ENCODE data around the gene IL22RA2. TPM values are rescaled to one million over a fixed set of nuclear protein-coding genes. Genes with fewer than 3 reads are reported as not detected.

Gene IL22RA2
- total RNA-seq, 2 donors from 2014 or later = not detected

DNA sequence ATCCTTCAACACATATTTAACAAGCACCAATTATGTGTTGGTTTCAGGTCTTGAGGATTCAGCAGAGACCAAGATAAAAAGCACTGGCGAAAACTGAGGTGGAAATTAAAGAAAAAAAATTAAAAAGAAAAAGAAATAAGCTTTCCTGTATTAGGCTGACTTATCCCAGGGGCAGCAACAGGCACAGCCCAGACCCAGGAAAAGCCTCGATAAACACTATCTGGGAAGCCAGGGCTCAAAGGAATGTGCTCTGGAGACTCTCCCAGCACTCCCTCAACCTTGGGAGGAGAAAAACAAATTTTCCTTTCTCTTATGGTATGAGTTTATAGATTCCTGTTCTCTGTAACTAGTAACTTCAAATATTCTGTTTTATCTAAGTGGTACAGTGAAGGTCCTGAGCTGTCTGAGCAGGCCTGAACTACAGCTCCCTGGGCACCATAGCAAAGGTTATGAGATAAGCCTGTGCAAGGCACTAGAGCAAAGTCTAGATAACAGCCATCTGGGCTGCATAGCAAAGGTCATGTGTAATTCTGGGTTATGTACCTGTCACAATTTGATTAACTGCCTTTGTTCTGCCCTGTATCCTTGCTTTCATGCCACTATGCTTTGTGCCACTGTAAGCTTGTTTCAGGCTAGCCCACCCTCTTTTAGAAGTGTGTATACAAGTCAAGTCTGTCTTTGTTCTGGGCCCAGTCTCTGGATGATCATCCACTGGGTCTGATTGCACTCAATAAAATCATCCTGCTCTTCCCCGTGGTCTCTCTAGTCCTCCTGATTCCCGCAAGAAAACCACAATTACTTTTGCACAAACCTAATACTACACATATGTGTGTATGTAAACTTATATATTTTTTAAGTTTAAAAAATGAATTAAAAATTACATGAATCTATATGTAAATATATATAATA, 54.0 kb downstream of the IL22RA2 start:
- Histone ChIP-seq H3K4me3 (no peak overlapping the region), H3K4me1 (replicated peaks) (no peaks in the 10 kb centered on the region), H3K36me3 (no peaks in the 10 kb centered on the region), H3K27me3 (replicated peaks; ENCODE audit: insufficient read depth) (no peaks in the 10 kb centered on the region), H3K9me3 (no peaks in the 10 kb centered on the region), H3K27ac (no peak overlapping the region)
- intact Hi-C loops (cut with DNase I) = no loop called here
- TF ChIP-seq, protein P1, sequence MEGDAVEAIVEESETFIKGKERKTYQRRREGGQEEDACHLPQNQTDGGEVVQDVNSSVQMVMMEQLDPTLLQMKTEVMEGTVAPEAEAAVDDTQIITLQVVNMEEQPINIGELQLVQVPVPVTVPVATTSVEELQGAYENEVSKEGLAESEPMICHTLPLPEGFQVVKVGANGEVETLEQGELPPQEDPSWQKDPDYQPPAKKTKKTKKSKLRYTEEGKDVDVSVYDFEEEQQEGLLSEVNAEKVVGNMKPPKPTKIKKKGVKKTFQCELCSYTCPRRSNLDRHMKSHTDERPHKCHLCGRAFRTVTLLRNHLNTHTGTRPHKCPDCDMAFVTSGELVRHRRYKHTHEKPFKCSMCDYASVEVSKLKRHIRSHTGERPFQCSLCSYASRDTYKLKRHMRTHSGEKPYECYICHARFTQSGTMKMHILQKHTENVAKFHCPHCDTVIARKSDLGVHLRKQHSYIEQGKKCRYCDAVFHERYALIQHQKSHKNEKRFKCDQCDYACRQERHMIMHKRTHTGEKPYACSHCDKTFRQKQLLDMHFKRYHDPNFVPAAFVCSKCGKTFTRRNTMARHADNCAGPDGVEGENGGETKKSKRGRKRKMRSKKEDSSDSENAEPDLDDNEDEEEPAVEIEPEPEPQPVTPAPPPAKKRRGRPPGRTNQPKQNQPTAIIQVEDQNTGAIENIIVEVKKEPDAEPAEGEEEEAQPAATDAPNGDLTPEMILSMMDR (IDR thresholded peaks at IDR 0.05) = no peak
- TF ChIP-seq POLR2A (IDR thresholded peaks at IDR 0.05) = no peak
- no peak for TF ChIP-seq POLR2AphosphoS5 (IDR thresholded peaks at IDR 0.05)
- no peak for DNase-seq (ENCODE audit: low spot score)
- WGBS = 73% methylated on average over 4 of the region's 4 CpGs

DNA sequence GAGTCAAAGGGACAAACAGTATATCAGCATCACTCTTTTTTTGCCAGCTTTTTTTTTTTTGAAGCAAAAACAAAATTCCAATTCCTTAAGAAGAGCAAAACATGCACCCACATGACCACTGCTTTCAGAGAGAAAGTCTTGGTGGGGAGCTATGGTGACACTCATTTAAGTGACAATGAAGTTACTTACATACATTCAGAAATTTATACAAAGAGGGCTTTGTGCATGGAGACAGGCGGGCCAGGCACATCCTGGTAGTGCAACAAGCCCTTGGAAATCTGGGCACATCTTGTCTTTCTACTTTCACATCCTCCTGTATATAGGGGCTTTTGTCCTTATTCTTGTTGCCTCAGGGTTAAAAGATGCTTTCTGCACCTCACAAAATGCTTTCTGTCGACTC, 55.9 kb downstream of the IL22RA2 start:
- intact Hi-C loops (cut with DNase I) = no loop called here
- Histone ChIP-seq H3K36me3 (no peaks in the 10 kb centered on the region), H3K4me1 (replicated peaks) (no peaks in the 10 kb centered on the region), H3K27ac (no peak overlapping the region), H3K27me3 (replicated peaks; ENCODE audit: insufficient read depth) (no peaks in the 10 kb centered on the region), H3K4me3 (no peak overlapping the region), H3K9me3 (no peaks in the 10 kb centered on the region)
- WGBS = 67% methylated on average over 2 of the region's 2 CpGs
- no peak for DNase-seq (ENCODE audit: low spot score)
- TF ChIP-seq, protein P1 (IDR thresholded peaks at IDR 0.05) = no peak
- TF ChIP-seq POLR2A (IDR thresholded peaks at IDR 0.05) (no peak), POLR2AphosphoS5 (IDR thresholded peaks at IDR 0.05) (no peak)

DNA sequence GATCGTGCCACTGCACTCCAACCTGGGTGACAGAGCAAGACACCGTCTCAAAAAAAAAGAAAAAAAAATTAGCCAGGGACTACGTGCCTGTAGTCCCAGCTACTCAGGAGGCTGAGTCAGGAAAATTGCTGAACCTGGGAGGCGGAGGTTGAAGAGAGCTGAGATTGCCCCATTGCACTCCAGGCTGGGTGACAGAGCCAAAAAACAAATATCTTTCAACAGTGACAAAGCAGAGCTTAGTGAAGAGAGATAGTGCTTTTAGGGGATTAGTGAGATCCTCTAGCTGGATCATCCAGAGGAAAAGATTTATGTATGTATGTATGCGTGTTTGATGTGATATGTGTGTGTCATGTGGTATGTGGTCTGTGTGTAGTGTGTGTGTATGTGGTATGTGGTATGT, 56.6 kb downstream of the IL22RA2 start:
- intact Hi-C loops (cut with DNase I) = no loop called here
- Histone ChIP-seq H3K27ac (no peak overlapping the region), H3K4me1 (replicated peaks) (no peaks in the 10 kb centered on the region), H3K36me3 (no peaks in the 10 kb centered on the region), H3K27me3 (replicated peaks; ENCODE audit: insufficient read depth) (no peaks in the 10 kb centered on the region), H3K9me3 (no peaks in the 10 kb centered on the region), H3K4me3 (no peak overlapping the region)
- no peak for DNase-seq (ENCODE audit: low spot score)
- TF ChIP-seq, protein P1 (IDR thresholded peaks at IDR 0.05) = no peak
- TF ChIP-seq POLR2AphosphoS5 (IDR thresholded peaks at IDR 0.05) (no peak), POLR2A (IDR thresholded peaks at IDR 0.05) (no peak)
- 99% methylated on average over 5 of the region's 5 CpGs for WGBS

DNA sequence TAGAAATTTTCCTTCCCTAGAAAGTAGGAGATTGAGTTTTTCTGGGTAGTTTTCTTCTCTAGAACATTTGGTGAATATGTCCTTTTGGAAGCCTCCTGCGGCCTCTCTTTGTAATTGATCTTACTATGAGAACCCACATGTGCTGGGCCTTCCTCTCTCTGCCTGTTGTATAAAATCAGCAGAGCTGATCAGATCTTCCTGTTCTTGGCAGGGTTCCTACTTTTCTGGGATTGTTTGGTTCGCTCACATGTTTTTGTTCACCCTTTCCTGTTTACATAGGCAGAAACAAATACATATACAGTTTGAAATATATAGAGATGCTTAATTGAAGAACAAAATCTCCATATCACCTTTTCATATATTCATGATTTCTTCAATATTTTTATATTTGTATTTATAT, 57.8 kb downstream of the IL22RA2 start:
- peak; percentile 37 for DNase-seq (ENCODE audit: low spot score)
- WGBS = 33% methylated on average over 2 of the region's 2 CpGs
- H3K4me3 ChIP-seq = no peak overlapping the region
- no peaks in the 10 kb centered on the region for H3K36me3 ChIP-seq
- H3K27ac ChIP-seq = no peak overlapping the region
- TF ChIP-seq, protein P1 (IDR thresholded peaks at IDR 0.05) = no peak
- peak; percentile 60 for TF ChIP-seq POLR2AphosphoS5 (IDR thresholded peaks at IDR 0.05)
- H3K27me3 ChIP-seq (replicated peaks; ENCODE audit: insufficient read depth) = no peaks in the 10 kb centered on the region
- no peaks in the 10 kb centered on the region for H3K4me1 ChIP-seq (replicated peaks)
- intact Hi-C loops (cut with DNase I) = no loop called here
- no peaks in the 10 kb centered on the region for H3K9me3 ChIP-seq

DNA sequence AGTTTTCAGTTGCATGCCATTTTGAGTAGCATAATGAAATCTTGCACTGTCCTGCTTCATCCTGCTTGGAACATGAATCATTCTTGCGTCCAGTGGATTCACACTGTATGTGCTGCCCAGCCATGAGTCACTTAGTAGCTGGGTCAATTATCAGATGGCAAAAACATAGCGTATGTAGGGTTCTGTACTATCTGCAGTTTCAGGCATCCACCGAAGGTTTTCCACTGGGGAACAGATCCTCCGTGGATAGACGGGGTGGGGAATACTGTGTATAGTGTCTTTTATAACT, 61.4 kb downstream of the IL22RA2 start:
- no peaks in the 10 kb centered on the region for H3K4me1 ChIP-seq (replicated peaks)
- no peaks in the 10 kb centered on the region for H3K27me3 ChIP-seq (replicated peaks; ENCODE audit: insufficient read depth)
- no peaks in the 10 kb centered on the region for H3K9me3 ChIP-seq
- H3K27ac ChIP-seq = no peak overlapping the region
- no peak overlapping the region for H3K4me3 ChIP-seq
- no peaks in the 10 kb centered on the region for H3K36me3 ChIP-seq
- WGBS = 89% methylated on average over 5 of the region's 5 CpGs
- TF ChIP-seq, protein P1 (IDR thresholded peaks at IDR 0.05) = no peak
- TF ChIP-seq POLR2AphosphoS5 (IDR thresholded peaks at IDR 0.05) (no peak), POLR2A (IDR thresholded peaks at IDR 0.05) (no peak)
- no peak for DNase-seq (ENCODE audit: low spot score)
- intact Hi-C loops (cut with DNase I) = no loop called here
